ENCODE results near the gene TEX36. TPM values are rescaled to one million over a fixed set of nuclear protein-coding genes. Genes with fewer than 3 reads are reported as not detected.

The TEX36 gene
- total and polyA plus RNA-seq, 2 donors (not counting 1 experiment from before 2014, with no cell fraction given), result not detected

GRCh38 chr10:125700355-125700911 lies 17.5 kb upstream of the TEX36 start:
- Histone ChIP-seq H2AFZ (ENCODE audit: insufficient read depth, low read depth, low read length, poor library complexity, severe bottlenecking) (no peak overlapping the region), H3K79me2 (ENCODE audit: control insufficient read depth, insufficient read depth, low read length) (no peaks in the 10 kb centered on the region), H4K20me1 (ENCODE audit: control insufficient read depth, insufficient read depth, low read length, poor library complexity, severe bottlenecking) (no peaks in the 10 kb centered on the region), H3K9ac (ENCODE audit: low read length) (no peak overlapping the region), H3K27me3 (replicated peaks in 1 of 4; ENCODE audit: control extremely low read depth in 1 of 4, control insufficient read depth in 3 of 4, insufficient read depth in 4 of 4, low read length in 3 of 4) (no peaks in the 10 kb centered on the region), H3K27ac (ENCODE audit: low read length in 2 of 2) (no peak overlapping the region), H3K4me2 (replicated peaks; ENCODE audit: low read depth, low read length, poor library complexity, severe bottlenecking) (no peak overlapping the region), H3K36me3 (replicated peaks in 1 of 2; ENCODE audit: control extremely low read depth in 1 of 2, control insufficient read depth in 1 of 2, extremely low read depth in 1 of 2, insufficient read depth in 2 of 2, low read length in 1 of 2) (no peaks in the 10 kb centered on the region), H3K4me1 (ENCODE audit: control insufficient read depth in 2 of 2, insufficient read depth in 2 of 2, low read length in 2 of 2) (no peaks in the 10 kb centered on the region), H3K4me3 (ENCODE audit: control extremely low read depth in 1 of 5, extremely low read depth in 1 of 5, insufficient read depth in 1 of 5, low read depth in 2 of 5, low read length in 4 of 5) (no peak overlapping the region), H3K9me3 (ENCODE audit: control extremely low read depth in 1 of 3, control insufficient read depth in 2 of 3, insufficient read depth in 1 of 3, low read length in 2 of 3) (peaks cover 0 to 10% (median 0%) of the 10 kb centered on the region in 3 donors)
- TF ChIP-seq EZH2 (IDR thresholded peaks at IDR 0.05; ENCODE audit: borderline replicate concordance, insufficient read depth, low read depth, low read length, poor library complexity, severe bottlenecking) (no peak), CTCF (IDR thresholded peaks at IDR 0.05) (no peak)
- ATAC-seq (ENCODE audit: low read depth) (no peak), DNase-seq (no peak)
- ChIA-PET POLR2A (no interaction called here), CTCF (no interaction called here)
- no CpG with 5 or more reads among the region's 3 CpGs for WGBS (ENCODE audit: insufficient coverage)
- no peaks in the 10 kb centered on the region for H3K4me1 Mint-ChIP-seq
- no peaks in the 10 kb centered on the region for H3K27me3 Mint-ChIP-seq
- no peak overlapping the region for H3K4me3 Mint-ChIP-seq
- peaks cover 2% of the 10 kb centered on the region for H3K9me3 Mint-ChIP-seq (ENCODE audit: insufficient read depth)
- intact Hi-C loops (cut with micrococcal nuclease), result no loop called here
- H3K27ac Mint-ChIP-seq, result no peak overlapping the region

- no peak overlapping the region for H2AFZ ChIP-seq (ENCODE audit: insufficient read depth, low read depth, low read length, poor library complexity, severe bottlenecking)
- ChIA-PET POLR2A (no interaction called here), CTCF (no interaction called here)
- intact Hi-C loops (cut with micrococcal nuclease), result no loop called here
- peaks cover 0 to 10% (median 0%) of the 10 kb centered on the region in 3 donors for H3K9me3 ChIP-seq (ENCODE audit: control extremely low read depth in 1 of 3, control insufficient read depth in 2 of 3, insufficient read depth in 1 of 3, low read length in 2 of 3)
- H3K79me2 ChIP-seq (ENCODE audit: control insufficient read depth, insufficient read depth, low read length), result no peaks in the 10 kb centered on the region
- H3K4me1 ChIP-seq (ENCODE audit: control insufficient read depth in 2 of 2, insufficient read depth in 2 of 2, low read length in 2 of 2), result no peaks in the 10 kb centered on the region
- no peaks in the 10 kb centered on the region for H3K4me1 Mint-ChIP-seq
- no CpG with 5 or more reads among the region's 6 CpGs for WGBS (ENCODE audit: insufficient coverage)
- no peaks in the 10 kb centered on the region for H3K27me3 ChIP-seq (replicated peaks in 1 of 4; ENCODE audit: control extremely low read depth in 1 of 4, control insufficient read depth in 3 of 4, insufficient read depth in 4 of 4, low read length in 3 of 4)
- ATAC-seq (ENCODE audit: low read depth), result no peak
- H3K36me3 ChIP-seq (replicated peaks in 1 of 2; ENCODE audit: control extremely low read depth in 1 of 2, control insufficient read depth in 1 of 2, extremely low read depth in 1 of 2, insufficient read depth in 2 of 2, low read length in 1 of 2), result no peaks in the 10 kb centered on the region
- no peaks in the 10 kb centered on the region for H4K20me1 ChIP-seq (ENCODE audit: control insufficient read depth, insufficient read depth, low read length, poor library complexity, severe bottlenecking)
- no peak overlapping the region for H3K4me3 ChIP-seq (ENCODE audit: control extremely low read depth in 1 of 5, extremely low read depth in 1 of 5, insufficient read depth in 1 of 5, low read depth in 2 of 5, low read length in 4 of 5)
- H3K27ac Mint-ChIP-seq, result no peak overlapping the region
- H3K27me3 Mint-ChIP-seq, result no peaks in the 10 kb centered on the region
- no peak overlapping the region for H3K4me2 ChIP-seq (replicated peaks; ENCODE audit: low read depth, low read length, poor library complexity, severe bottlenecking)
- DNase-seq, result no peak
- H3K9ac ChIP-seq (ENCODE audit: low read length), result no peak overlapping the region
- H3K9me3 Mint-ChIP-seq (ENCODE audit: insufficient read depth), result peaks cover 2% of the 10 kb centered on the region
- H3K27ac ChIP-seq (ENCODE audit: low read length in 2 of 2), result no peak overlapping the region
- H3K4me3 Mint-ChIP-seq, result no peak overlapping the region
- TF ChIP-seq CTCF (IDR thresholded peaks at IDR 0.05) (no peak), EZH2 (IDR thresholded peaks at IDR 0.05; ENCODE audit: borderline replicate concordance, insufficient read depth, low read depth, low read length, poor library complexity, severe bottlenecking) (no peak)
These were observed 16.7 kb upstream of the TEX36 start for GRCh38 chr10:125699562-125700143.
